Epithelial cell of proximal tubule (primary cell): ENCODE results near the gene LARP4. TPM values are rescaled to one million over a fixed set of nuclear protein-coding genes. Genes with fewer than 3 reads are reported as not detected.
"Not testable (repeated sequence)": the region's sequence is repeated elsewhere in the genome, so short reads cannot be mapped to it uniquely, and the experiment has no call there.

Experiments used
- DNase-seq: peaks from one replicate; pipeline ENCODE4 v3.0.0-alpha.2; 2011; ENCODE audit warnings: low read depth
- H3K4me3 ChIP-seq: 2 replicates; pipeline ENCODE4 v1.5.1; 2011; ENCODE audit warnings: low read depth, mild to moderate bottlenecking, low read length
- total RNA-seq: library from RNA; depleted of rRNA; stranded (reverse); fragments of >200 nt; gene quantifications from 2 replicates; pipeline ENCODE4 v1.2.3, GENCODE V29; 2015
- TF ChIP-seq, protein P1 (sequence below): conservative IDR thresholded peaks from 2 replicates; pipeline ENCODE4 v1.5.1; 2012; ENCODE audit warnings: low read depth, mild to moderate bottlenecking, low read length

The LARP4 gene
- total RNA-seq, 1 donor from 2014 or later = 24.0 TPM

DNA sequence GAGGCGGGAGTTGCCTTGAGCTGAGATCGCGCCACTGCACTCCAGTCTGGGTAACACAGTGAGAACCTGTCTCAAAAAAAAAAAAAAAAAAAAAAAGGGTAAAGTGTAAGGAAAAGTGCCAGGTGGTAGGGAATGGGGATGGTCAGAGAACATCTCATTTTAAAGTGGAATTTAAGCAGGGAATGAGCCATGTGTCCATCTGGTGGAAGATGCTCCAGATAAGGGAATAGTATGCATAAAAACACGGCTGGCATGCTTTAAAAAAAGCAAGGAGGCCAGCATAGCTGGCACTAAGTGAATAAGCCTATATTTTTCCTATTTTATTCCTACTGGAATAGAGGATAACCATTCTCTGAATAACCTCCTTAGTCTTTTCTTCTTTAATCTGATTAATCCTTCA lies 38.0 kb upstream of the LARP4 start:
- TF ChIP-seq, protein P1, sequence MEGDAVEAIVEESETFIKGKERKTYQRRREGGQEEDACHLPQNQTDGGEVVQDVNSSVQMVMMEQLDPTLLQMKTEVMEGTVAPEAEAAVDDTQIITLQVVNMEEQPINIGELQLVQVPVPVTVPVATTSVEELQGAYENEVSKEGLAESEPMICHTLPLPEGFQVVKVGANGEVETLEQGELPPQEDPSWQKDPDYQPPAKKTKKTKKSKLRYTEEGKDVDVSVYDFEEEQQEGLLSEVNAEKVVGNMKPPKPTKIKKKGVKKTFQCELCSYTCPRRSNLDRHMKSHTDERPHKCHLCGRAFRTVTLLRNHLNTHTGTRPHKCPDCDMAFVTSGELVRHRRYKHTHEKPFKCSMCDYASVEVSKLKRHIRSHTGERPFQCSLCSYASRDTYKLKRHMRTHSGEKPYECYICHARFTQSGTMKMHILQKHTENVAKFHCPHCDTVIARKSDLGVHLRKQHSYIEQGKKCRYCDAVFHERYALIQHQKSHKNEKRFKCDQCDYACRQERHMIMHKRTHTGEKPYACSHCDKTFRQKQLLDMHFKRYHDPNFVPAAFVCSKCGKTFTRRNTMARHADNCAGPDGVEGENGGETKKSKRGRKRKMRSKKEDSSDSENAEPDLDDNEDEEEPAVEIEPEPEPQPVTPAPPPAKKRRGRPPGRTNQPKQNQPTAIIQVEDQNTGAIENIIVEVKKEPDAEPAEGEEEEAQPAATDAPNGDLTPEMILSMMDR = no peak
- no peak overlapping the region for H3K4me3 ChIP-seq
- no peak for DNase-seq

DNA sequence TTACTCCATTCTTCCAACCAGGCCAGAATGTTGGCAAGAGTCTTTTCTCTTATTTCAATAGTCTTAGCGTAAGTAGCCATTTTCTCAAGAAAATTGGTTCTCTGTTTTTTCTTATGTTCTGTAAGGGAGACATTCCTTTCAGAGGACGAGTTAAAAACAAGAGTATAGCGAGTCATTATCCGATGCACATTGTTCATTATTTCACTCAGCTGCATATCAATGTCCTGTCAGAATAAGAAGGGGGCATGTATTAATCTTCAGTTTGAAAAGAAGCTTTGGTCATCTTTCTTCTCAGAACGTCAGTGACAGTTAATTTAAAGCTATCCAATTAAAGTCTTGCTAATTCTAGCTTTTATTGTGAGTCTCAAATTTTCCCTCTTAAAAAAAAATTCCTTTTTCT lies 37.5 kb upstream of the LARP4 start:
- no peak for DNase-seq
- TF ChIP-seq, protein P1 = no peak
- H3K4me3 ChIP-seq = no peak overlapping the region

DNA sequence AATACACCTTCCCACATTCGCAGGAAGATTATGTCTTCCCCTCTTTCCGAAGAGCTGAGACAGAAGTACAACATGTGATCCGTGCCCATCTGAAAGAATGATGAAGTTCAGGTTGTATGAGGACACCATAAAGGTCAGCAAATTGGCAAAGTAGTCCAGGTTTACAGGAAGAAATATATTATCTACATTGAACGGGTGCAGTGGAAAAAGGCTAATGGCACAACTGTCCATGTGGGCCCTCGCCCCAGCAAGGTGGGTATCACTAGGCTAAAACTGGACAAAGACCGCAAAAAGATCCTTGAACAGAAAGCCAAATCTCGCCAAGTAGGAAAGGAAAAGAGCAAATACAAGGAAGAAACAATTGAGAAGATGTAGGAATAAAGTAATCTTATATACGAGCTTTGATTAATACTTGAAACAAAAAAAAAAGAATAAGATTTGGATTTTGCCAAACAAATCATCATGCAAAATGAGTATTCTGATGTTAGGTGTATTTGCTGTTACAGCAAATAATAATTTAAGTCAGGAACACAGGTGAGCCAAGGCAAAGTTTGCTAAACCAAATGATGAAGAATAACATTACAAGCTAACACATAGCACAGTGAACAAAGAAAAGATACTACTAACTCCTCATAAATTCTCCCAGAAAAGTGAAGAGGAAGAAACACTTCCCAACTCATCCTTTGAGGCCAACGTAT lies 34.8 kb upstream of the LARP4 start:
- H3K4me3 ChIP-seq = no peak overlapping the region

DNA sequence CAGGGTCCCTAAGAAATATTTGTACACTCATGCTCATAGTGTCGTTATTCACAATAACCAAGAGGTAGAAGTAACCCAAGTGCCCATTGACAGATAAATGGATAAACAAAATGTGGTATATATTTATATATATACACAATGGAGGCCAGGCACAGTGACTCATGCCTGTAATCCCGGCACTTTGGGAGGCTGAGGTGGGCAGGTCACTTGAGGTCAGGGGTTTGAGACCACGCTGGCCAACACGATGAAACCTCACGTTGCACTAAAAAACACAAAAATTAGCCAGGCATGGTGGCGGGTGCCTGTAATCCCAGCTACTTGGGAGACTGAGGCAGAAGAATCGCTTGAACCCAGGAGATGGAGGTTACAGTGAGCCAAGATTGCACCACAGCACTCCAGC lies 30.0 kb upstream of the LARP4 start:
- H3K4me3 ChIP-seq, DNase-seq: not testable (repeated sequence)

More for the DNA sequence above, 34.8 kb upstream of the LARP4 start:
- TF ChIP-seq, protein P1 = no peak
- no peak for DNase-seq

DNA sequence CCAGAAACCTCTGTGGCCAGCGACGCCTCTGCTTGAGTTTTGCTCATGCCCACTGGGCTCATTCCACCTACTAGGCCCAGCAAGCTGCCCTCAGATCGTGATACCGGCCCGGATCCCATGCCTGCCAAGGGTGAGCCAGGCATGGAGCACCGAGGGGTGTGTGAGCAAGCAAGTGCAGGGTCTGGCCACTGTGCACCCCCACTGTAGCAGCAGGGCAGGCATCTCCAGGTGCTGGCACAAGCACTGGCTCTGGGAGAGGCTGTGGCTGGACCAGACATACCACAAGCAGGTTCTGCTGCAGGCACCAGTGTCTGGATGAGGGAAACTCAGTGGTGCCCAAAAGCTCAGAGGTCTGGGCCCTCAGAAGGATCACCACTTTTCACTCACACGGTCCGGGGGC lies 24.9 kb upstream of the LARP4 start:
- DNase-seq = no peak
- TF ChIP-seq, protein P1 = no peak

DNA sequence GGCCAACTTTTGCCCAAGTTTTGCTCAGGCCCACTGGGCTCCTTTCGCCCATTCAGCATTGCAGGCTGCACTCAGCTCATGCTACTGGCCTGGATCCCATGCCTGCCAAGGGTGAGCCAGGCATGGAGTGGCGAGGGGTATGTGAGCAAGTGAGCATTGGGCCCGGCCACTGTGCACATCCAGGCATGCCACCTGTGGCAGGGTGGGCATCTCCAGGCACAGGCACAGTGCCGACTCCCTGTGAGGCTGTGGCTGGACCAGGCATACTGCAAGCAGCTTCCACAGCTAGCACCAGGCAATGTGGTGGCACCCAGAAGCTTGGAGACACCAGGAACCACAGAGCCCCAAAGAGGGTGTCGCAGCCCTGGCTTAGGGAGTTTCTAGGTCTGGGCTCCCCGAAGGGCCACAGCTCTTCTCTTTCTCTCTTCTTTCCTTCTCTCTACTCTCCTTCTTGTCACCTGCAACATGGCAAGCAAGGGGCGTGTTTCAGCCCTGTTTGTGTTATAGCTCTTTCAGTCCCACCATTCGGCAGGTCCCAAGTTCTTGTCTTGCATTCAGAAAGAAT lies 19.8 kb upstream of the LARP4 start:
- no peak for DNase-seq
- H3K4me3 ChIP-seq = no peak overlapping the region
- TF ChIP-seq, protein P1 = no peak

More for the DNA sequence above, 24.9 kb upstream of the LARP4 start:
- no peak overlapping the region for H3K4me3 ChIP-seq

DNA sequence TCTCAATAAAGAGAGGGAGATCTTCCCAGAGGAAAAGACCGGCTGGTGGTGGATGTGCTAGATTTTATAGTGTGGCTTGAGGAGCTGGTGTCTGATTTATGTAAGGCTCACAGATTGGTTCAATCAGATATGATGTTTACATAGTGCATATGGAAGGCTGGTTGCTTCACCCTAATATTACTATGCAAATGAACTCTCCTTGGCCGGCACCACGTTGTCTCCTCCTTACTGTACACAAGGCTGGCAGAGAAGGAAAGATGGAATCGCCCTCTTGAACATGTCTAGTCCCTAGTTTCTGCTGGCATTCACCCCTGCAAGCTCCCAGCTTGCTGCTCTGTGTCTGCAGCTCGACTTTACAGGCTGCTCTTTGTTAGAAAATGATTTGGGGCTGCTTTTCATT lies 13.2 kb upstream of the LARP4 start:
- DNase-seq = no peak
- no peak overlapping the region for H3K4me3 ChIP-seq
- TF ChIP-seq, protein P1 = no peak
